Neural cell (in vitro differentiated cells): ENCODE results near the gene ZNRF1. TPM values are rescaled to one million over a fixed set of nuclear protein-coding genes. Genes with fewer than 3 reads are reported as not detected.

ENCODE experiments used
- H2AFZ ChIP-seq: fragments of 200-600, 300-800 bp; sonication (generic), shearing (Covaris generic); 2 replicates; pipeline ENCODE4 v1.6.0; 2014; ENCODE audit warnings: low read depth, mild to moderate bottlenecking, antibody characterized with exemption, low read length, moderate library complexity
- H3F3A ChIP-seq: fragments of 200-600 bp; shearing (Covaris generic); 2 replicates; pipeline ENCODE4 v1.6.1; 2016; ENCODE audit warnings: mild to moderate bottlenecking, moderate library complexity, mixed read lengths, antibody characterized with exemption, low read length; ENCODE audit not compliant: insufficient read depth, poor library complexity, severe bottlenecking
- H3K27ac ChIP-seq: fragments of 200-600, 300-800 bp; sonication (generic), shearing (Covaris generic); 2 replicates; pipeline ENCODE4 v1.5.1; 2014; ENCODE audit warnings: mild to moderate bottlenecking, low read length, moderate library complexity
- H3K27me3 ChIP-seq: fragments of 300-800, 200-600 bp; sonication (generic), shearing (Covaris generic); 2 replicates; pipeline ENCODE4 v1.6.0; 2014; ENCODE audit warnings: mild to moderate bottlenecking, low read depth, low read length, moderate library complexity; ENCODE audit not compliant: insufficient read depth
- H3K36me3 ChIP-seq: fragments of 300-800, 200-600 bp; sonication (generic), shearing (Covaris generic); 2 replicates; pipeline ENCODE4 v1.5.1; 2014; ENCODE audit warnings: mild to moderate bottlenecking, antibody characterized with exemption, low read length, moderate library complexity; ENCODE audit not compliant: insufficient read depth
- H3K4me2 ChIP-seq: fragments of 300-800, 200-600 bp; sonication (generic), shearing (Covaris generic); 2 replicates; pipeline ENCODE4 v1.6.0; 2014; ENCODE audit warnings: mild to moderate bottlenecking, low read length
- H3K4me3 ChIP-seq: fragments of 300-800, 200-600 bp; sonication (generic), shearing (Covaris generic); 2 replicates; pipeline ENCODE4 v1.5.1; 2014; ENCODE audit warnings: mild to moderate bottlenecking, low read length, moderate library complexity
- H3K79me2 ChIP-seq: fragments of 200-600 bp; shearing (Covaris generic); replicated peaks from 2 replicates; pipeline ENCODE4 v1.6.0; 2014; ENCODE audit warnings: mild to moderate bottlenecking, low read length, moderate library complexity; ENCODE audit not compliant: insufficient read depth
- H3K9ac ChIP-seq: fragments of 300-800, 200-600 bp; sonication (generic), shearing (Covaris generic); 2 replicates; pipeline ENCODE4 v1.6.1; 2016; ENCODE audit warnings: mild to moderate bottlenecking, low read length, mixed read lengths
- H3K9me2 ChIP-seq: fragments of 200-600 bp; shearing (Covaris generic); 2 replicates; pipeline ENCODE4 v1.6.1; 2016; ENCODE audit warnings: mild to moderate bottlenecking, low read length, mixed read lengths; ENCODE audit not compliant: insufficient read depth
- H3K9me3 ChIP-seq: fragments of 200-600, 300-800 bp; sonication (generic), shearing (Covaris generic); 2 replicates; pipeline ENCODE4 v1.6.1; 2016; ENCODE audit warnings: mild to moderate bottlenecking, mixed run types, low read length, moderate library complexity, mixed read lengths
- H4K20me1 ChIP-seq: fragments of 200-600 bp; shearing (Covaris generic); 2 replicates; pipeline ENCODE4 v1.6.1; 2016; ENCODE audit warnings: mild to moderate bottlenecking, mixed run types; ENCODE audit not compliant: insufficient read depth
- EP300 ChIP-seq: fragments of 450-650 bp; conservative IDR thresholded peaks from 2 replicates; pipeline ENCODE4 v1.6.1; 2014; ENCODE audit warnings: antibody characterized with exemption, mild to moderate bottlenecking, moderate library complexity; ENCODE audit not compliant: poor library complexity, severe bottlenecking
- EZH2 ChIP-seq: fragments of 200-600, 300-800 bp; shearing (Covaris generic), sonication (generic); IDR thresholded peaks from 2 replicates; pipeline ENCODE4 v1.6.1; 2014; ENCODE audit warnings: antibody characterized with exemption, low read length, borderline replicate concordance, mild to moderate bottlenecking; ENCODE audit not compliant: insufficient read depth, poor library complexity, severe bottlenecking
- MXI1 ChIP-seq: fragments of 450-650 bp; conservative IDR thresholded peaks from 2 replicates; pipeline ENCODE4 v1.6.1; 2014; ENCODE audit warnings: antibody characterized with exemption, mild to moderate bottlenecking; ENCODE audit not compliant: poor library complexity, severe bottlenecking
- POLR2AphosphoS5 ChIP-seq: IDR thresholded peaks from 2 replicates; pipeline ENCODE4 v1.6.1; 2012
- RAD21 ChIP-seq: fragments of 450-650 bp; conservative IDR thresholded peaks from 2 replicates; pipeline ENCODE4 v1.6.1; 2014; ENCODE audit warnings: antibody characterized with exemption, mild to moderate bottlenecking, moderate library complexity
- SMC3 ChIP-seq: fragments of 450-650 bp; conservative IDR thresholded peaks from 2 replicates; pipeline ENCODE4 v1.6.1; 2014; ENCODE audit warnings: antibody characterized with exemption, mild to moderate bottlenecking, moderate library complexity; ENCODE audit not compliant: poor library complexity
- TAF1 ChIP-seq: IDR thresholded peaks from 2 replicates; pipeline ENCODE4 v1.6.1; 2012; ENCODE audit warnings: low read depth
- polyA plus RNA-seq: library from polyadenylated mRNA; depleted of rRNA; stranded (reverse); fragments of >200 nt; gene quantifications from 2 replicates; pipeline ENCODE4 v1.2.3, GENCODE V29; 2014
- TF ChIP-seq, protein P1 (sequence below): IDR thresholded peaks from 2 replicates; pipeline ENCODE4 v1.6.1; 2012; ENCODE audit warnings: borderline replicate concordance
- TF ChIP-seq, protein P2 (sequence below): fragments of 450-650 bp; IDR thresholded peaks from 2 replicates; pipeline ENCODE4 v1.5.1; 2014; ENCODE audit warnings: antibody characterized with exemption, mild to moderate bottlenecking, moderate library complexity; ENCODE audit not compliant: poor library complexity, severe bottlenecking

The ZNRF1 gene
- polyA plus RNA-seq, 1 donor from 2014 or later: 31.6 TPM

DNA sequence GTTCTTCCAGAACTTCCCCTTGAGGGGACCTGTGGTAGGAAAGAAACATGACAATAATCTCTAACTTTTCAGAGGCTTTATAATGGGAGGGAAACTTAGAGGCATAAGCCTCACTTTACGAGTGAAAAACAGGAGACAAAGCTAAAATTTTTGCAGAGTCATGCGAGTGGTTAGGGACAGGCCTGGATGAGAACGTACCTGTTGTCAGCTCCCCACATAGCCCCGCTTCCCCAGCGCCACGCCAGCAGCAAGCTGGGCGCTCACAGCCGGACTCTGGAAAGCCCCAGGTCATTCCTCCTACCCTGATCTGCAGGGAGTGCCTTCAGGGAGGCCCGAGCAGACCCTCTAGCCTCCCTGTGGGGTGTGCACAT is 64.1 kb downstream of the ZNRF1 start:
- H3K9me3 ChIP-seq: no peaks in the 10 kb centered on the region
- no peak overlapping the region for H2AFZ ChIP-seq
- no peaks in the 10 kb centered on the region for H3K36me3 ChIP-seq
- no peak overlapping the region for H3K4me2 ChIP-seq
- H3K4me3 ChIP-seq: no peak overlapping the region
- no peak overlapping the region for H3K9ac ChIP-seq
- H4K20me1 ChIP-seq: peaks cover 4% of the 10 kb centered on the region
- H3K27ac ChIP-seq: no peak overlapping the region
- H3K27me3 ChIP-seq: no peaks in the 10 kb centered on the region
- no peaks in the 10 kb centered on the region for H3F3A ChIP-seq
- peaks cover 75% of the 10 kb centered on the region for H3K79me2 ChIP-seq
- H3K9me2 ChIP-seq: no peaks in the 10 kb centered on the region
- TF ChIP-seq, protein P1, sequence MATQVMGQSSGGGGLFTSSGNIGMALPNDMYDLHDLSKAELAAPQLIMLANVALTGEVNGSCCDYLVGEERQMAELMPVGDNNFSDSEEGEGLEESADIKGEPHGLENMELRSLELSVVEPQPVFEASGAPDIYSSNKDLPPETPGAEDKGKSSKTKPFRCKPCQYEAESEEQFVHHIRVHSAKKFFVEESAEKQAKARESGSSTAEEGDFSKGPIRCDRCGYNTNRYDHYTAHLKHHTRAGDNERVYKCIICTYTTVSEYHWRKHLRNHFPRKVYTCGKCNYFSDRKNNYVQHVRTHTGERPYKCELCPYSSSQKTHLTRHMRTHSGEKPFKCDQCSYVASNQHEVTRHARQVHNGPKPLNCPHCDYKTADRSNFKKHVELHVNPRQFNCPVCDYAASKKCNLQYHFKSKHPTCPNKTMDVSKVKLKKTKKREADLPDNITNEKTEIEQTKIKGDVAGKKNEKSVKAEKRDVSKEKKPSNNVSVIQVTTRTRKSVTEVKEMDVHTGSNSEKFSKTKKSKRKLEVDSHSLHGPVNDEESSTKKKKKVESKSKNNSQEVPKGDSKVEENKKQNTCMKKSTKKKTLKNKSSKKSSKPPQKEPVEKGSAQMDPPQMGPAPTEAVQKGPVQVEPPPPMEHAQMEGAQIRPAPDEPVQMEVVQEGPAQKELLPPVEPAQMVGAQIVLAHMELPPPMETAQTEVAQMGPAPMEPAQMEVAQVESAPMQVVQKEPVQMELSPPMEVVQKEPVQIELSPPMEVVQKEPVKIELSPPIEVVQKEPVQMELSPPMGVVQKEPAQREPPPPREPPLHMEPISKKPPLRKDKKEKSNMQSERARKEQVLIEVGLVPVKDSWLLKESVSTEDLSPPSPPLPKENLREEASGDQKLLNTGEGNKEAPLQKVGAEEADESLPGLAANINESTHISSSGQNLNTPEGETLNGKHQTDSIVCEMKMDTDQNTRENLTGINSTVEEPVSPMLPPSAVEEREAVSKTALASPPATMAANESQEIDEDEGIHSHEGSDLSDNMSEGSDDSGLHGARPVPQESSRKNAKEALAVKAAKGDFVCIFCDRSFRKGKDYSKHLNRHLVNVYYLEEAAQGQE: no peak
- TF ChIP-seq, protein P2, sequence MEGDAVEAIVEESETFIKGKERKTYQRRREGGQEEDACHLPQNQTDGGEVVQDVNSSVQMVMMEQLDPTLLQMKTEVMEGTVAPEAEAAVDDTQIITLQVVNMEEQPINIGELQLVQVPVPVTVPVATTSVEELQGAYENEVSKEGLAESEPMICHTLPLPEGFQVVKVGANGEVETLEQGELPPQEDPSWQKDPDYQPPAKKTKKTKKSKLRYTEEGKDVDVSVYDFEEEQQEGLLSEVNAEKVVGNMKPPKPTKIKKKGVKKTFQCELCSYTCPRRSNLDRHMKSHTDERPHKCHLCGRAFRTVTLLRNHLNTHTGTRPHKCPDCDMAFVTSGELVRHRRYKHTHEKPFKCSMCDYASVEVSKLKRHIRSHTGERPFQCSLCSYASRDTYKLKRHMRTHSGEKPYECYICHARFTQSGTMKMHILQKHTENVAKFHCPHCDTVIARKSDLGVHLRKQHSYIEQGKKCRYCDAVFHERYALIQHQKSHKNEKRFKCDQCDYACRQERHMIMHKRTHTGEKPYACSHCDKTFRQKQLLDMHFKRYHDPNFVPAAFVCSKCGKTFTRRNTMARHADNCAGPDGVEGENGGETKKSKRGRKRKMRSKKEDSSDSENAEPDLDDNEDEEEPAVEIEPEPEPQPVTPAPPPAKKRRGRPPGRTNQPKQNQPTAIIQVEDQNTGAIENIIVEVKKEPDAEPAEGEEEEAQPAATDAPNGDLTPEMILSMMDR: no peak
- TF ChIP-seq EP300 (no peak), POLR2AphosphoS5 (no peak), TAF1 (no peak), MXI1 (no peak), EZH2 (no peak), RAD21 (no peak), SMC3 (no peak)

DNA sequence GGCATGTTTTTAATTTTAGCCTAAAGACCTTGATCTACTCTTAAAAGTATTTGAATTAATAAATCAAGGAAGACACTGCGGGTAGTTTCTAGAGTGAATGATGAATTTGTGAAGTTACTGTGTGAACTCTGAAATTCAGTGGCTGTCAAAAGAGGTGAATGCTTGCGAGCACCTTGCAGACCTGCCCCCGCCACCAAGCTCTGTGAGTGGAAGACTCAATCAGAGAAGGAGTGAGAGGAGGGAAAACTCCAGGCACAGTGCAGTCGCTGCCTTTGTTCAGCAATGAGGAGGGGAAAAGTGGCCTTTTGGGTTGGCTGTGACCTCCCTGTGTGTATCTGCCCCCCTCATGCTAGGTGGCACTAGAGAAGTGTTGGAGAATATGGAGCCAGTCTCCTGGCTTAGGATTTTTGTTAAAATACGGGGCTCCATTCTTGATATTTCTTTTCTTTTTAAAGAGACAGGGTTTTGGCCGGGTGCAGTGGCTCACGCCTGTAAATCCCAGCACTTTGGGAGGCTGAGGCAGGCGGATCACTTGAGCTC is 64.8 kb downstream of the ZNRF1 start:
- no peaks in the 10 kb centered on the region for H3K9me2 ChIP-seq
- no peak for TF ChIP-seq SMC3
- TF ChIP-seq MXI1: no peak
- no peak for TF ChIP-seq POLR2AphosphoS5
- no peak for TF ChIP-seq RAD21
- TF ChIP-seq, protein P2: no peak
- TF ChIP-seq TAF1: no peak
- TF ChIP-seq, protein P1: no peak
- no peak for TF ChIP-seq EZH2
- no peak for TF ChIP-seq EP300
- no peak overlapping the region for H3K4me3 ChIP-seq
- no peak overlapping the region for H3K9ac ChIP-seq
- no peak overlapping the region for H3K27ac ChIP-seq
- H4K20me1 ChIP-seq: peaks cover 4% of the 10 kb centered on the region
- H3K27me3 ChIP-seq: no peaks in the 10 kb centered on the region
- no peak overlapping the region for H2AFZ ChIP-seq
- no peaks in the 10 kb centered on the region for H3K36me3 ChIP-seq
- H3K4me2 ChIP-seq: no peak overlapping the region
- H3F3A ChIP-seq: no peaks in the 10 kb centered on the region
- H3K9me3 ChIP-seq: no peaks in the 10 kb centered on the region
- H3K79me2 ChIP-seq: peaks cover 74% of the 10 kb centered on the region
